NCI-H187 (cell line): ENCODE measurements around the gene PRKCE.
"Not testable (repeated sequence)": the region's sequence is repeated elsewhere in the genome, so short reads cannot be mapped to it uniquely, and the experiment has no call there.

Experiments
- DNase-seq, 2 experiments: peaks; one replicate each; lab custom pipeline; 2025; lab: John Stamatoyannopoulos, UW

The PRKCE gene

GRCh38 chr2:45699032-45699658, 47.7 kb downstream of the PRKCE start:
- DNase-seq = no peak

GRCh38 chr2:45700407-45701013, 49.0 kb downstream of the PRKCE start:
- no peak for DNase-seq

- no peak for DNase-seq
Measured at GRCh38 chr2:45705233-45705632, 53.8 kb downstream of the PRKCE start.

- no peak for DNase-seq
Measured at GRCh38 chr2:45706033-45706432, 54.6 kb downstream of the PRKCE start.

GRCh38 chr2:45707006-45707405, 55.5 kb downstream of the PRKCE start:
- no peak for DNase-seq

- DNase-seq = no peak
Measured at GRCh38 chr2:45707661-45708060, 56.2 kb downstream of the PRKCE start.

- no peak for DNase-seq
Measured at GRCh38 chr2:45708501-45708900, 57.0 kb downstream of the PRKCE start.

- DNase-seq = no peak
Measured at GRCh38 chr2:45709137-45709536, 57.7 kb downstream of the PRKCE start.

- no peak for DNase-seq
Measured at GRCh38 chr2:45710468-45710867, 59.0 kb downstream of the PRKCE start.

GRCh38 chr2:45711224-45711623, 59.7 kb downstream of the PRKCE start:
- no peak for DNase-seq

GRCh38 chr2:45712570-45712969, 61.1 kb downstream of the PRKCE start:
- no peak for DNase-seq

- no peak for DNase-seq
Measured at GRCh38 chr2:45713136-45713535, 61.7 kb downstream of the PRKCE start.

- DNase-seq = no peak
Measured at GRCh38 chr2:45713591-45713990, 62.1 kb downstream of the PRKCE start.

- DNase-seq = no peak
Measured at GRCh38 chr2:45714679-45715078, 63.2 kb downstream of the PRKCE start.

GRCh38 chr2:45715601-45716379, 64.3 kb downstream of the PRKCE start:
- DNase-seq = no peak

- not testable (repeated sequence) for DNase-seq
Measured at GRCh38 chr2:45716432-45716831, 65.0 kb downstream of the PRKCE start.

- no peak for DNase-seq
Measured at GRCh38 chr2:45716915-45717314, 65.4 kb downstream of the PRKCE start.

- no peak for DNase-seq
Measured at GRCh38 chr2:45720210-45720609, 68.7 kb downstream of the PRKCE start.

GRCh38 chr2:45721150-45721549, 69.7 kb downstream of the PRKCE start:
- no peak for DNase-seq

GRCh38 chr2:45722477-45722876, 71.0 kb downstream of the PRKCE start:
- no peak for DNase-seq

GRCh38 chr2:45723857-45724256, 72.4 kb downstream of the PRKCE start:
- DNase-seq = no peak

- DNase-seq = no peak
Measured at GRCh38 chr2:45724335-45724734, 72.9 kb downstream of the PRKCE start.

- DNase-seq = no peak
Measured at GRCh38 chr2:45725731-45726130, 74.3 kb downstream of the PRKCE start.
